Fibroblast of lung (primary cell): Measurements from ENCODE around the gene TUBB4B. TPM values are rescaled to one million over a fixed set of nuclear protein-coding genes. Genes with fewer than 3 reads are reported as not detected.

ENCODE experiments used
- DNase-seq, 2 donors: peaks; one replicate each; pipeline versions ENCODE4 v3.0.0 to v3.0.0-alpha.2; 2010; ENCODE audit warnings: low read depth in 2 of 2
- H2AFZ ChIP-seq: 2 replicates; pipeline ENCODE4 v1.5.1; 2012; ENCODE audit warnings: low read length, control low read depth, inconsistent platforms
- H3K27ac ChIP-seq: 2 replicates; pipeline ENCODE4 v1.5.1; 2011; ENCODE audit warnings: low read length, control low read depth; ENCODE audit not compliant: insufficient read depth
- H3K27me3 ChIP-seq: 2 replicates; pipeline ENCODE4 v1.5.1; 2011; ENCODE audit warnings: mild to moderate bottlenecking, low read length; ENCODE audit not compliant: control insufficient read depth, insufficient read depth
- H3K36me3 ChIP-seq: 2 replicates; pipeline ENCODE4 v1.5.1; 2011; ENCODE audit warnings: low read length; ENCODE audit not compliant: control insufficient read depth, insufficient read depth
- H3K4me1 ChIP-seq: 2 replicates; pipeline ENCODE4 v1.5.1; 2011; ENCODE audit warnings: low read length; ENCODE audit not compliant: control insufficient read depth, insufficient read depth; ENCODE audit errors: extremely low read depth
- H3K4me2 ChIP-seq: 2 replicates; pipeline ENCODE4 v1.5.1; 2011; ENCODE audit warnings: low read length, control low read depth; ENCODE audit not compliant: insufficient read depth; ENCODE audit errors: extremely low read depth
- H3K4me3 ChIP-seq, 4 experiments: fragments of 200-600 bp in 1 of 4; sonication (generic) in 1 of 4; replicated peaks in 1 of 4; 2 replicates each; pipeline ENCODE4 v1.5.1; 2011 to 2016; ENCODE audit warnings: low read length in 4 of 4, low read depth in 3 of 4, mild to moderate bottlenecking in 3 of 4, control low read depth in 2 of 4, inconsistent platforms in 1 of 4, mixed read lengths in 1 of 4; ENCODE audit not compliant: insufficient read depth in 1 of 4; ENCODE audit errors: control extremely low read depth in 1 of 4
- H3K79me2 ChIP-seq: 2 replicates; pipeline ENCODE4 v1.5.1; 2012; ENCODE audit warnings: mild to moderate bottlenecking, low read length, inconsistent platforms; ENCODE audit not compliant: control insufficient read depth, insufficient read depth
- H3K9ac ChIP-seq: 2 replicates; pipeline ENCODE4 v1.5.1; 2011; ENCODE audit warnings: mild to moderate bottlenecking, low read length, control low read depth; ENCODE audit not compliant: insufficient read depth
- H3K9me3 ChIP-seq: 2 replicates; pipeline ENCODE4 v1.5.1; 2012; ENCODE audit warnings: low read depth, low read length; ENCODE audit not compliant: control insufficient read depth, insufficient read depth
- H4K20me1 ChIP-seq: 2 replicates; pipeline ENCODE4 v1.5.1; 2011; ENCODE audit warnings: low read length; ENCODE audit not compliant: control insufficient read depth, insufficient read depth; ENCODE audit errors: extremely low read depth
- EZH2 ChIP-seq: IDR thresholded peaks from 2 replicates; pipeline ENCODE4 v1.5.1; 2012; ENCODE audit warnings: low read length, control low read depth, mild to moderate bottlenecking; ENCODE audit errors: missing control alignments
- polyA plus RNA-seq, 2 donors: library from polyadenylated mRNA; depleted of rRNA in 1 of 2; stranded (reverse) in 1 of 2; unstranded in 1 of 2; fragments of >200 nt; gene quantifications; 2 replicates each; pipeline ENCODE4 v1.2.1, GENCODE V29; 2011 to 2012; ENCODE audit warnings: missing spikeins in 1 of 2
- total RNA-seq: library from RNA; depleted of rRNA; stranded (reverse); fragments of >200 nt; gene quantifications from 2 replicates; pipeline ENCODE4 v1.2.1, GENCODE V29; 2014
- TF ChIP-seq, protein P1 (sequence below), 2 donors: IDR thresholded peaks in 1 of 2; conservative IDR thresholded peaks in 1 of 2; 1 replicate in 1 of 2; 2 replicates in 1 of 2; pipeline ENCODE4 v1.5.1; 2011 to 2012; ENCODE audit warnings: low read length in 2 of 2, control low read depth in 1 of 2, inconsistent platforms in 1 of 2, low read depth in 1 of 2, mild to moderate bottlenecking in 1 of 2

TUBB4B gene
- total and polyA plus RNA-seq, 2 donors (not counting 1 experiment from before 2014, with no cell fraction given), result 111 to 332 TPM

DNA sequence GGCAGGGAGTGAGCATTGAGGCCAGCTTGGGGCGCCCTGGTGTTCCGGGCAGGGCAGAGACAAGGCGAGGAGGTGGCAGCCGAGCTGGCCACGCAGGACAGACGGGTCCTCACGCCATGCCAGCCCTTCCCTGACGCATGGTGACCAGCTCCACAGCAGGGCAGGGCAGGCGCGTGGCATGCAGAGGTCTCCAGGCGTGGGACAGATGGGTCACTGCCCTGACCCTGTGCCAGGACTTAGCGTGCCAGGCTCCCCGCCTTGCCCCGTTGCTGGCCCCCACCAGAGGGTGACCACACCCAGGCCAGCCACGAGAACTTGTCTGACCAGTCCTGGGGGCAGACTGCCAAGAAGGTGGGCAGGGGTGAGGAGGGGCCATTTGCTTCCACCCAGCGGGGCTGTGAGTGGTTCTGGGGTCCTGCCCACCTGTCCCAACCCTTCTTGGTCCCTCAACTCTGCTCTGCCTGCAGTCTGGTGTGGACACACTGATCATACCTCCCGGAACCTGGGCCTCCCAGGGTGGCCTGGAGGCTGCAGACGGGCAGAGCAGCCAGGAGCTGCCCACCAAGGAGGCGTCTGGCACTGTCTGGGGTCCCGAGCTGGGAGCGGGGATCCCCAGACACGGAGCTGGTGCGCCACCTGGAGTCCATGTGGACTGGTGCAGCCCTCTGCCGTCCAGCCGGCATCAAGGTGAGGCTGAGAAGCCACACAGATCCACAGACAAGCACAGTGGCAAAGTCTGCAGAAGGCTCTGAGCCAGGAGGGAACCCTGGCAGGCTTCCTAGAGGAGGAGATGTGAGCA lies 13.8 kb upstream of the TUBB4B start, which contains the start of gene RNF224:
TSS of gene RNF224 (plus strand) at position 449 of the 799 bp plus-strand sequence. CDS start 834 bp downstream, outside the sequence.
- Histone ChIP-seq H3K9me3 (no peaks in the 10 kb centered on the region), H3K36me3 (no peaks in the 10 kb centered on the region), H3K9ac (no peak within 1 kb of the TSS), H3K4me2 (no peak within 1 kb of the TSS), H3K79me2 (no peaks in the 10 kb centered on the region), H3K4me3 (no peak within 1 kb of the TSS), H2AFZ (no peak within 1 kb of the TSS), H3K4me1 (peaks cover 3% of the 10 kb centered on the region), H4K20me1 (no peaks in the 10 kb centered on the region), H3K27ac (no peak within 1 kb of the TSS), H3K27me3 (no peaks in the 10 kb centered on the region)
- peak; percentile 49 to 63 for DNase-seq
- TF ChIP-seq, protein P1, sequence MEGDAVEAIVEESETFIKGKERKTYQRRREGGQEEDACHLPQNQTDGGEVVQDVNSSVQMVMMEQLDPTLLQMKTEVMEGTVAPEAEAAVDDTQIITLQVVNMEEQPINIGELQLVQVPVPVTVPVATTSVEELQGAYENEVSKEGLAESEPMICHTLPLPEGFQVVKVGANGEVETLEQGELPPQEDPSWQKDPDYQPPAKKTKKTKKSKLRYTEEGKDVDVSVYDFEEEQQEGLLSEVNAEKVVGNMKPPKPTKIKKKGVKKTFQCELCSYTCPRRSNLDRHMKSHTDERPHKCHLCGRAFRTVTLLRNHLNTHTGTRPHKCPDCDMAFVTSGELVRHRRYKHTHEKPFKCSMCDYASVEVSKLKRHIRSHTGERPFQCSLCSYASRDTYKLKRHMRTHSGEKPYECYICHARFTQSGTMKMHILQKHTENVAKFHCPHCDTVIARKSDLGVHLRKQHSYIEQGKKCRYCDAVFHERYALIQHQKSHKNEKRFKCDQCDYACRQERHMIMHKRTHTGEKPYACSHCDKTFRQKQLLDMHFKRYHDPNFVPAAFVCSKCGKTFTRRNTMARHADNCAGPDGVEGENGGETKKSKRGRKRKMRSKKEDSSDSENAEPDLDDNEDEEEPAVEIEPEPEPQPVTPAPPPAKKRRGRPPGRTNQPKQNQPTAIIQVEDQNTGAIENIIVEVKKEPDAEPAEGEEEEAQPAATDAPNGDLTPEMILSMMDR (conservative IDR thresholded peaks at IDR 0.05 in 1 of 2, IDR thresholded peaks at IDR 0.05 in 1 of 2; ENCODE audit: low read depth in 1 of 2, low read length in 2 of 2), result peak; percentile 66 to 83
- TF ChIP-seq EZH2, result no peak

GRCh38 chr9:137227853-137228505 lies 13.1 kb upstream of the TUBB4B start:
- Histone ChIP-seq H3K4me2 (no peak overlapping the region), H3K36me3 (no peaks in the 10 kb centered on the region), H3K79me2 (no peaks in the 10 kb centered on the region), H4K20me1 (no peaks in the 10 kb centered on the region), H3K4me3 (no peak overlapping the region), H3K9ac (no peak overlapping the region), H3K27me3 (no peaks in the 10 kb centered on the region), H3K4me1 (peaks cover 1% of the 10 kb centered on the region), H2AFZ (no peak overlapping the region), H3K9me3 (no peaks in the 10 kb centered on the region), H3K27ac (no peak overlapping the region)
- TF ChIP-seq, protein P1 (conservative IDR thresholded peaks at IDR 0.05 in 1 of 2, IDR thresholded peaks at IDR 0.05 in 1 of 2; ENCODE audit: low read depth in 1 of 2, low read length in 2 of 2), result no peak
- TF ChIP-seq EZH2, result no peak
- DNase-seq, result no peak

- Histone ChIP-seq H2AFZ (no peak overlapping the region), H3K9ac (no peak overlapping the region), H3K36me3 (no peaks in the 10 kb centered on the region), H3K27ac (no peak overlapping the region), H3K79me2 (no peaks in the 10 kb centered on the region), H3K4me1 (no peaks in the 10 kb centered on the region), H3K4me2 (no peak overlapping the region), H3K27me3 (no peaks in the 10 kb centered on the region), H3K4me3 (no peak overlapping the region), H3K9me3 (no peaks in the 10 kb centered on the region), H4K20me1 (no peaks in the 10 kb centered on the region)
- no peak for TF ChIP-seq EZH2
- TF ChIP-seq, protein P1 (conservative IDR thresholded peaks at IDR 0.05 in 1 of 2, IDR thresholded peaks at IDR 0.05 in 1 of 2; ENCODE audit: low read depth in 1 of 2, low read length in 2 of 2), result no peak
- no peak for DNase-seq
Observed at GRCh38 chr9:137228506-137228967, 12.6 kb upstream of the TUBB4B start.
